GM19328 (cell line): Measurements from ENCODE around the gene OR2G3.

Experiments used
- ATAC-seq: cut with Tn5 transposase; IDR thresholded peaks from one replicate; pipeline ENCODE4 v1.9.1; 2021; ENCODE audit warnings: mild to moderate bottlenecking, moderate library complexity; ENCODE audit not compliant: unreplicated experiment

The OR2G3 gene

DNA sequence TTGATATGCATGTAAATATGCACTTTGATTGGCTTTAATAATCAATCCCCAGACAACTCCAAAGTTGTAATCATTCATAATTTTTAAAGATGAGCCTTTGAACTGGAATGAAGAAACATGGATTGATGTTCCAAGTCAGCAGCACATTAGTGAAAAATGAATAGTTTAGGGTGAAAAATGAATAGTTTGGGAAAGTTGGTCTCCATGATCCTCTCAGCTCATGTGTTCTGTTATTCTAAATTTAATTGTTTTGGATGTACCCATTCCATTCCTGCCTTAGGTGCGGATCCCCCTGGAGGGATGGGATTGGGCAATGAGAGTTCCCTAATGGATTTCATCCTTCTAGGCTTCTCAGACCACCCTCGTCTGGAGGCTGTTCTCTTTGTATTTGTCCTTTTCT is at the start of gene OR2G3:
TSS of gene OR2G3 (plus strand) at position 301 of the 400 bp plus-strand sequence. CDS start at position 301, 0 bp downstream.
- no peak for ATAC-seq

DNA sequence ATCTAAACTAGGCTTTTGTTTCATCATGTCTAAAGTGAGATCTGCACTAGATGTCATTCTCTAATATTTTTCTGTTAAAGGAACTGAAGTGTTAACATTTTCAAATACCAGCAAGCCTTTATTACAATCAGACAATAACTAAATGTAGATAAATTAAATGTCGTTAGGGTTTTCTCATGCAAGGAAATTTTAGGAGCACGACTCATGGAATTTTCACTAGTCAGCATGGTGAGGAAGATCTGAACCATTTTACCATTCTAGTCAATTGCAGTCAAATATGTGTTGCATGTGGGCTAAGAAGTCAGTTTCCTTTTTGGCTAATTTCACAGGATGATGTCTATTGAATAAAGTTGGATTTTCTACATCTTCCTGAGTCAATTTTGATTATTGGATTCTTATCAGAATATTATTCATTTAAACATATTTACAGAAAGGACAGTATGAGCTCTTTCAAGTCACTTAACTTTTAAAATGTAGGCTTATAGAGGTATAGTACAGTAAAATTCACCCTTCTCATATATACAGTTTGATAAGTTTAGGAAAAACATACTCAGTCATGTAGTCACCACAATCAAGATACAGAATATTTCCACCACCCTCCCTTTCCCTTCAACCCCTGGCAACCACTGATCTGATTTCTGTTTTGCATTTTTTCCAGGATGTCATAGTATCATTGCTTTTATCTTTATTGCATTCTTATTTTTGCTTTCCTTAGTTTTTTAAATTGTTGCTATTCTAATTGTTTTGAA is 47.3 kb upstream of the OR2G3 start:
- no peak for ATAC-seq

DNA sequence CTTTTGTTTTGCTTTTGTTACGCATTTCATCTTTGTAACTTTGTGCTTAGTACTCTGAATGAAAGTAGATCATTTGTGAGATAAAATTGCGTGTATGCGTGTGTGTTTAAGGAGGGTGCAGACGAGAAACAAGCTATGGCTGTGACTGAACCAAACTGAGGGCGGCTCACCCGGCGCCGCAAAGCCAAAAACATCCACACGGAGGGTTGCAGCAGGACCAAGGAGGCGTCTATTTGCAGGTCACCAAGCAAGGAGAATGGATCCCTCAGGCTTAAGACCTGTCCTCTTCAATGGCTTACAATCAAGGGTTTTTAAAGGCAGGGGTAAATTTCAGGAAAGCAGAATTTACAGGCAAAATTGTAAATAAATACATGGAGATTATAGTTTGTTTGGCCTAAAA is 43.7 kb upstream of the OR2G3 start:
- no peak for ATAC-seq

DNA sequence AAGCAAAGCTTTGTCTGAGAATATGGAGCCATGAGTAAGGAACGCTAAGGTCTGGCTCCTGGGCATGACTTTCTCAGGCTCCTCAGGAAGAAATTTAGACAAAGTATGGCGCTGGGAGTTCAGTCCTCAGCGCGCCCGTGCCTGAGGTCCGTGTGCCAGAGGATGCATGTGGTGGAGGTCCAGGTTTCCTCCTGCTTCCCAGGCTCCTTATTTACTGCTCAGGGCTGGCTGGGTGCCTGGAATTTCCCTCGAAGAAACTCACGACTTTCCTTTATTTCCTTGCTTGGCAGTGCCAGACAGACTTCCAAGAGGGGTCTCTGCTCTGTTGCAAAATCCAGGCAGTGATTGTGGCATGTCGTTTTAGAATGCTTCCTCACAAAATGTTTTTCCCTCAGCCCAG is 43.2 kb upstream of the OR2G3 start:
- ATAC-seq: no peak

GRCh38 chr1:247574236-247574635 is 31.1 kb upstream of the OR2G3 start:
- no peak for ATAC-seq

GRCh38 chr1:247574664-247575063 is 30.7 kb upstream of the OR2G3 start:
- no peak for ATAC-seq

- ATAC-seq: no peak
These were observed 28.9 kb upstream of the OR2G3 start for GRCh38 chr1:247576514-247576913.

- ATAC-seq: no peak
These were observed 26.4 kb upstream of the OR2G3 start for GRCh38 chr1:247578946-247579460.

- ATAC-seq: no peak
These were observed 17.3 kb upstream of the OR2G3 start, which contains the start of gene OR2G2 for GRCh38 chr1:247588060-247588459. OR2G2 (plus strand) TSS chr1:247588360; CDS start chr1:247588360, 0 bp downstream.

DNA sequence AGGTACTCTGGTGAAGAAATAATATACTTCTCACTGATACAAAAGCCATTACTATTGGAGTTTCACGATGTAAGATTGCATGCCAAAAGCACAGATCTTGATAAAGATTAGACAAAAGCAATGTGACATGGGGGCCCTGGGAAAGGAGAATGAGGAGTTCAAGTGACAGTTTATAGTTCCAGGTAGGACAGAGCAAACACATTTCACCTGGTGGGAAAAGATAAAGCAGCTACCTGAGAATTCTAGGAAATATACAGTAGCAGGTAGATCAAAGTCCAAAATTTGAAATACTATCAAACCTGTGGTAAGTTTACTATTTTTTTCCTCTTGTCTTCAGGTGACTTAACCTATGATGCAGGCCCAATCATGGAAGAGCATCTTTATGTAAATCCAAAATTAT is 8.0 kb downstream of the OR2G3 start:
- ATAC-seq: no peak

GRCh38 chr1:247614625-247615024 is 9.2 kb downstream of the OR2G3 start:
- no peak for ATAC-seq

DNA sequence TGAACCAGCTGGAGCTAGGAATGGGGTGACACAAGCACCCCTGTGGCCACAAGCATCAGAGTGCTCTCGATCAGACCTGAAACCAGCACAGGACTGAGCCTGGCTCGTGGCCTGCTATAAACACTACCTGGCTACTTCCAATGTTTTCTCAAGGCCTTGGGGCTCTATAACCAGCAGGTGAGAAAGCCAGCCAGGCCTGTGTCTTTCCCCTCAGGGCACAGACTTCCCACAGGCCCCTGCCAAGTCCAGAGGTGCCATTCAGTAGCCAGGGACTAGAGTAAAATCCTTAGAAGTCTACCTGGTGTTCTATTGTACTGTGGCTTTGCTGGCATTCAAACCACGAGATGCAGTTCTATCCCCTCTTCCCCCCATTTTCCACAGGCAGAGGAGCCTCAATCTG is 22.6 kb downstream of the OR2G3 start:
- no peak for ATAC-seq

DNA sequence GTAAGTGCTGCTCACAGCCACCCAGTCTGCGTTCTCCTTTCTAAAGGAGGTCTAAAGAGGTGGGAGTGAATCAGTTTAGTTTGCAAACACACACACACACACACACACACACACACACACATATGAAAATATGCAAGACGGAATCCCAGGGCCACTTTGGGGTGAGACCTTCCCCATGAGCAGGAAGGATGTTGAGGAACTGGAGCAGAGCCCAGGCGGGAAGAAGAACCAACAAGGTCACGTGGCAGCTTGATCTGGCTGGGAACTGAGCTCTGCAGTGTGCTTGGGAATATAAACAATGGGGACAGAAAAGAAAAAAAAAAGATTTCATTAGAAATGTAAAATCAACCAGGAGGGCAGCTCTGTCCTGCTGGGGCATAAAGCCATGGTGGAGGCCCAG is 32.6 kb downstream of the OR2G3 start:
- ATAC-seq: no peak

- no peak for ATAC-seq
These were observed 33.4 kb downstream of the OR2G3 start for GRCh38 chr1:247638781-247639180.

DNA sequence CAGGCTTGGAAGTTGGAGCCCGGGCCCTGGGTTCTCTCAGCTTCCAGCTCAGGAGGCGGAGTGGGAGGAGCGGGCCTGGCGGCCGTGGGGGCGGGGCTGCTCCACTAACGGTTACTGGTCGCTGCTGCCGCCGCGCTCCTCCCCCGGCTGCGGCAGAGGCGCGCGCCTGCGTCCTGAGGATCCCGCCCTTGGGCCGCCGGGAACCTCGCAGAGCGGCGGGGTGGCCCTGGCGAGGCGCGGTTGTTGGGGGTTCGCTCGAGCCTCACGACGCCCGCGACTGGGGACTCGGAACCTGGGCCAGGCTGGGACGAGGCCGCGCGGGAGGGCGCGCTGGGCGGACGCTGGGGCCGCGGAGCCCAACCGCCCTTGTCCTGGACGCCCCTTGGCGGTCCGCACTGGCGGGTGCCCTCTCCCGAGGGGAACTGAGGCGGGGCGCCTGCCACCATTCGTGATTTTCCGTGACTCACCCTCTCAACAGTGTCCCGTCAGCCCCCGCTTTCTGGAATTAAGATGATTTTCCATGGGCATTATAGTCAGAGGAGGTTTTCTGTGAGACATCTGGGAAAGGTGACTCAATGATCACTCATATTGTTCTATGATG is 34.1 kb downstream of the OR2G3 start:
- no peak for ATAC-seq

DNA sequence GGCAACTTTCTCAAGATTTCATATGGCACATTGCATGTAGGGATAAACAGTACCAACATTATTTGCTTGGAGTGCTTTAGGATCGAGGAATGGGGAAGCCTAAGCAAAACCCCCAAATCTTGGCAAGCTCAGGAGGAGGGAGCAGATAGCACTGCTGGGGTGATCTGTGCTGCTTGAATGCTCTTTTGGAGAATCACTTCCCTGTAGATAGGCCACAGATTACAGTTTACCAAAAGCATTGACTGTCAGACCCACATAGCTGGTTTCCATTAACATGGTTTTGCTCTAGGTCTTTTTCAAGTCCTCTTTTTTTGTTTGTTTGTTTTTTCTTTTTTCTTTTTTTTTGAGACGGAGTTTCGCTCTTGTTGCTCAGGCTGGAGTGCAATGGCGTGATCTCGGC is 37.4 kb downstream of the OR2G3 start:
- no peak for ATAC-seq

GRCh38 chr1:247646867-247647266 is 41.5 kb downstream of the OR2G3 start:
- ATAC-seq: no peak

- ATAC-seq: no peak
These were observed 42.5 kb downstream of the OR2G3 start for GRCh38 chr1:247647864-247648263.

- ATAC-seq: no peak
These were observed 47.7 kb downstream of the OR2G3 start for GRCh38 chr1:247653040-247653439.
